Psoas muscle (tissue), 8 donors: ENCODE measurements around the gene PPM1B. TPM values are rescaled to one million over a fixed set of nuclear protein-coding genes. Genes with fewer than 3 reads are reported as not detected.
"Not testable (repeated sequence)": the region's sequence is repeated elsewhere in the genome, so short reads cannot be mapped to it uniquely, and the experiment has no call there.

Experiments
- ATAC-seq, 4 donors: fragments of 200-7000 bp; cut with Tn5 transposase; one replicate each; pipeline ENCODE4 v1.9.1; 2020; ENCODE audit warnings: moderate library complexity in 3 of 4, mild to moderate bottlenecking in 2 of 4
- DNase-seq, 2 donors: peaks; one replicate each; pipeline ENCODE4 v3.0.0-alpha.2; 2020
- H3K27ac ChIP-seq: fragments of 200-600 bp; one replicate; pipeline ENCODE4 v1.8.0; 2022
- H3K27me3 ChIP-seq, 3 donors: fragments of 200-600 bp in 1 of 3; one replicate each; pipeline versions ENCODE4 v1.6.1 to v1.8.0; 2013 to 2022; ENCODE audit warnings: low read length in 2 of 3, mild to moderate bottlenecking in 2 of 3, moderate library complexity in 1 of 3; ENCODE audit not compliant: insufficient read depth in 3 of 3
- H3K36me3 ChIP-seq, 2 donors: fragments of 200-600 bp in 1 of 2; one replicate each; pipeline versions ENCODE4 v1.6.1 to v1.8.0; 2013 to 2022; ENCODE audit warnings: low read depth in 1 of 2, mild to moderate bottlenecking in 1 of 2, moderate library complexity in 1 of 2; ENCODE audit not compliant: insufficient read depth in 1 of 2
- H3K4me1 ChIP-seq: fragments of 200-600 bp; one replicate; pipeline ENCODE4 v1.8.0; 2022
- H3K4me3 ChIP-seq: fragments of 200-600 bp; one replicate; pipeline ENCODE4 v1.8.0; 2022; ENCODE audit warnings: mild to moderate bottlenecking
- H3K9me3 ChIP-seq: fragments of 200-600 bp; one replicate; pipeline ENCODE4 v1.8.0; 2022
- WGBS, 3 donors: extraction: QIAGEN DNeasy Blood & Tissue Kit; methylation state at CpG; one replicate each; pipeline versions ENCODE4 v1.1.6 to v1.1.7; 2013; 5-methylcytosine and 5-hydroxymethylcytosine counted together
- intact Hi-C, 2 donors: fragments of 100-400 bp; cut with DNase I; formaldehyde crosslinking; loops; one replicate each; pipeline versions ENCODE4 v1.11.0 to v1.14.2; 2022
- polyA plus RNA-seq, 3 donors: library from polyadenylated mRNA; stranded (reverse); fragments of 200-250 nt; gene quantifications; one replicate each; pipeline ENCODE4 v1.2.3, GENCODE V29; 2013
- total RNA-seq, 4 donors: library from RNA; stranded (reverse); fragmentation: NEBNext Ultra II Directional in 2 of 4; extraction: Animal tissue kit (Norgen Biotek cat#: 25700) in 2 of 4; gene quantifications; one replicate each; pipeline versions ENCODE4 v1.2.1 to v1.2.4, GENCODE V29; 2021 to 2023
- TF ChIP-seq, protein P1 (sequence below): fragments of 200-600 bp; IDR thresholded peaks from one replicate; pipeline ENCODE4 v1.8.0; 2022; ENCODE audit warnings: antibody characterized with exemption
- donor health status: healthy with polysubstance abuse.
- donor health status: DM: no; HTN: no; CAD: no; lungs with moderate emphysema.
- donor health status: Bipolar disorder and iron deficiency.
- donor health status: healthy.
- donor health status: DM: yes; HTN: yes; CAD: no.
- donor health status: DM: no; HTN: no; CAD: no.
- donor health status: DM: no; HTN: no; CAD: no.
- donor health status: DM: yes; HTN: yes; CAD: no.

Gene PPM1B
- total and polyA plus RNA-seq, 7 donors, result 17.4 to 244 (median 112) TPM

DNA sequence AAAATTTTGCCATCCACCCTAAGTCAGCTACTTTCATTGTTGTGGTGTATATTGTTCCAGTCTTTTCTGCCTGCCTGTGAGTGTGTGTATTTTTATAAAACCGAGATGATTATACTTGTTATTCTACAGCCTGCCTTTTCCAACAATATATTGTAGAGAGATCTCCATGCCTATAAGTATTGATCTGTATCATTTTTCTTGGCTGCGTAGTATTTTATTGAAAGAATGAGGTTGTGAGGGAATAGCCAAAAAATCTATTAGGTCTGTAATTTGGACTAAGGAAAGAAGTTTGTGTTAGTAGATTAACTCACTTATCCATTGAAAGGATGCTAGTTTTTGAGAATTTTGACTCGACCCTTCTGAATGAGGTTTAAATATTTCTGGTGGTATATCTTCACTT lies 34.9 kb downstream of the PPM1B start:
- no peak for ATAC-seq
- intact Hi-C loops, result no loop called here
- TF ChIP-seq, protein P1, sequence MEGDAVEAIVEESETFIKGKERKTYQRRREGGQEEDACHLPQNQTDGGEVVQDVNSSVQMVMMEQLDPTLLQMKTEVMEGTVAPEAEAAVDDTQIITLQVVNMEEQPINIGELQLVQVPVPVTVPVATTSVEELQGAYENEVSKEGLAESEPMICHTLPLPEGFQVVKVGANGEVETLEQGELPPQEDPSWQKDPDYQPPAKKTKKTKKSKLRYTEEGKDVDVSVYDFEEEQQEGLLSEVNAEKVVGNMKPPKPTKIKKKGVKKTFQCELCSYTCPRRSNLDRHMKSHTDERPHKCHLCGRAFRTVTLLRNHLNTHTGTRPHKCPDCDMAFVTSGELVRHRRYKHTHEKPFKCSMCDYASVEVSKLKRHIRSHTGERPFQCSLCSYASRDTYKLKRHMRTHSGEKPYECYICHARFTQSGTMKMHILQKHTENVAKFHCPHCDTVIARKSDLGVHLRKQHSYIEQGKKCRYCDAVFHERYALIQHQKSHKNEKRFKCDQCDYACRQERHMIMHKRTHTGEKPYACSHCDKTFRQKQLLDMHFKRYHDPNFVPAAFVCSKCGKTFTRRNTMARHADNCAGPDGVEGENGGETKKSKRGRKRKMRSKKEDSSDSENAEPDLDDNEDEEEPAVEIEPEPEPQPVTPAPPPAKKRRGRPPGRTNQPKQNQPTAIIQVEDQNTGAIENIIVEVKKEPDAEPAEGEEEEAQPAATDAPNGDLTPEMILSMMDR, result no peak
- H3K4me1 ChIP-seq, result peaks cover 41% of the 10 kb centered on the region
- no peak overlapping the region for H3K27ac ChIP-seq
- no peaks in the 10 kb centered on the region for H3K9me3 ChIP-seq
- no peaks in the 10 kb centered on the region for H3K27me3 ChIP-seq
- peaks cover 3 to 21% of the 10 kb centered on the region in 2 donors for H3K36me3 ChIP-seq
- DNase-seq, result no peak
- 97 to 99% (median 97%) methylated on average over 3 of the region's 3 CpGs for WGBS, 3 donors
- H3K4me3 ChIP-seq, result no peak overlapping the region

DNA sequence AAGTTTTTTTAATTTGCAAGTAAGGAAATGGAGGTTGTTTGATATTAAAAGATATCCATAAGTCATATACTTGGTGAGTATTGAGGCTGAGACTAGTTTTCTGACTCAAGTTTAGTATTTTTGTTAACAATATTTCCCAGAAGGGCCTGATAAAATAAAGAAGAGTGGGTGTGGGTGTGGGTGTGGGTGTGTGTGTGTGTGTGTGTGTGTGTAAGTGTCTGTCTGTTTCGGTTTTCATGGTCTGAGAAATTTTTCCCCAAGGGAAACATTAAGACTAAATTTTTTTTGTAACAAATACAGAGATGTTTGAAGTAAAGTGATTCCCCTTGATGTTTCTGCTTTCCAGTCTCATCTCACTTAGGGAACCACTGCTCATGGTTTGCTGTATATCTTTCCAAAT lies 36.5 kb downstream of the PPM1B start:
- no peaks in the 10 kb centered on the region for H3K9me3 ChIP-seq
- no peaks in the 10 kb centered on the region for H3K27me3 ChIP-seq
- TF ChIP-seq, protein P1, result no peak
- no peak for DNase-seq
- H3K4me3 ChIP-seq, result no peak overlapping the region
- H3K4me1 ChIP-seq, result peaks cover 41% of the 10 kb centered on the region
- no peak overlapping the region for H3K27ac ChIP-seq
- no peak for ATAC-seq
- peaks cover 3 to 32% of the 10 kb centered on the region in 2 donors for H3K36me3 ChIP-seq
- 34 to 60% (median 55%) methylated on average over 1 of the region's 1 CpG for WGBS, 3 donors
- intact Hi-C loops, result no loop called here

DNA sequence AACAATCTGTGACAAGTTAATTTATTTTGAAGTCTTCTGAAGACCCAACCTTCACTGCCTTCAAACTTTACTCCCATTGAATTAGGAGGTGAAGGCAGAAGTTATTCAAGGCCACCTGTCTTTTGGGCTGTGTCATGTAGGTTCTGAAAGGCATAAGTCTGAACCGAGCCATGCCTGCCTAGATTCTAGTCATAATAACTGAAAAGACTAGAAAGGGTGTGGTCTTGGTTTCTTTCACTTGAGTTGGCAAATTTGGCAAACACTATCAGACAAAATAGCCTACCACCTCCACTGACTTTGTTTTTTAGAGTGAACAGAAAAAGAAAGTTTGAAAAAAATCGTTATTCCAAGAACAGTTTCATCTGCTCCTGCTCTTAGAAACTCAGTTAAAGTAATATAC lies 38.4 kb downstream of the PPM1B start:
- TF ChIP-seq, protein P1, result no peak
- WGBS, 3 donors, result 90 to 94% (median 92%) methylated on average over 2 of the region's 2 CpGs
- H3K27ac ChIP-seq, result no peak overlapping the region
- H3K9me3 ChIP-seq, result no peaks in the 10 kb centered on the region
- no peaks in the 10 kb centered on the region for H3K27me3 ChIP-seq
- ATAC-seq (no peak), DNase-seq (no peak)
- H3K4me3 ChIP-seq, result no peak overlapping the region
- intact Hi-C loops, result no loop called here
- H3K36me3 ChIP-seq, result peaks cover 0 to 38% of the 10 kb centered on the region in 2 donors
- H3K4me1 ChIP-seq, result peaks cover 24% of the 10 kb centered on the region

DNA sequence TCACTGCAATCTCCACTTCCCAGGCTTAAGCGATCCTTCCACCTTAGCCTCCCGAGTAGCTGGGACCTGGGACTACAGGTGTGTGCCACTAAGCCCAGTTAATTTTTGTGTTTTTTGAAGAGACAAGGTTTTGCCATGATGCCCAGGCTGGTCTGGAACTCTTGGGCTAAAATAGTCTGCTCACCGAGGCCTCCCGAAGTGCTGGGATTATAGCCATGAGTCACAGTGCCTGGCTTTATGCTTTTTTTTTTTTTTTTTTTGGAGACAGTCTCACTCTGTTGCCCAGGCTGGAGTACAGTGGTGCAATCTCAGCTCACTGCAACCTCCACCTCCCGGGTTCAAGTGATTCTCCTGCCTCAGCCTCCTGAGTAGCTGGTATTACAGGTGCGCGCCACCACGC lies 39.0 kb downstream of the PPM1B start:
- H3K27me3 ChIP-seq, DNase-seq, intact Hi-C loops, H3K27ac ChIP-seq, H3K4me3 ChIP-seq, H3K9me3 ChIP-seq: not testable (repeated sequence)
- Histone ChIP-seq H3K36me3 (peaks cover 0 to 39% of the 10 kb centered on the region in 2 donors), H3K4me1 (peaks cover 18% of the 10 kb centered on the region)
- ATAC-seq, result peak in 3 of 4 donors; percentile 43 to 57 (median 54)
- 82 to 85% (median 85%) methylated on average over 8 of the region's 8 CpGs for WGBS, 3 donors

DNA sequence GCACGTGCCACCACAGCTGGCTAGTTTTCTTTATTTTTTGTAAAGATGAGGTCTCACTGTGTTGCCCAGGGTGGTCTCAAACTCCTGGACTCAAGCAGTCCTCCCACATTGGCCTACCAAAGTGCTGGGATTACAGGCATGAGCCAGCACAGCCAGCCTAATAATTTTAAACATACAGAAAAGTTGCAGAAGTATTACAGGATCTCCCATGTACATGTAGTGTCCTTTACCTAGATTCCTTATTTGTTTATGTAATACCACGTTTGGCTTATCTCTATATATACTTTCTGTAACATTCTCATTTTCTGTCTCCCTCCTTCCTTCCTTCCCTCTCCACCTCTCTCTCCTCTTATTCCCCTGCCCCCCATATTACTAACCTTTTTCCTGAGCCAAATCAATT lies 41.7 kb downstream of the PPM1B start:
- no peak overlapping the region for H3K4me3 ChIP-seq
- 91 to 92% (median 91%) methylated on average over 2 of the region's 2 CpGs for WGBS, 3 donors
- intact Hi-C loops, result no loop called here
- H3K27ac ChIP-seq, result peak overlapping the region; percentile 5
- no peaks in the 10 kb centered on the region for H3K9me3 ChIP-seq
- H3K36me3 ChIP-seq, result peaks cover 0 to 48% of the 10 kb centered on the region in 2 donors
- DNase-seq, result no peak
- TF ChIP-seq, protein P1, result no peak
- peaks cover 17% of the 10 kb centered on the region for H3K4me1 ChIP-seq
- H3K27me3 ChIP-seq, result no peaks in the 10 kb centered on the region
- ATAC-seq, result no peak
